ENCODE data around the gene CCDC24.

Gene CCDC24

DNA sequence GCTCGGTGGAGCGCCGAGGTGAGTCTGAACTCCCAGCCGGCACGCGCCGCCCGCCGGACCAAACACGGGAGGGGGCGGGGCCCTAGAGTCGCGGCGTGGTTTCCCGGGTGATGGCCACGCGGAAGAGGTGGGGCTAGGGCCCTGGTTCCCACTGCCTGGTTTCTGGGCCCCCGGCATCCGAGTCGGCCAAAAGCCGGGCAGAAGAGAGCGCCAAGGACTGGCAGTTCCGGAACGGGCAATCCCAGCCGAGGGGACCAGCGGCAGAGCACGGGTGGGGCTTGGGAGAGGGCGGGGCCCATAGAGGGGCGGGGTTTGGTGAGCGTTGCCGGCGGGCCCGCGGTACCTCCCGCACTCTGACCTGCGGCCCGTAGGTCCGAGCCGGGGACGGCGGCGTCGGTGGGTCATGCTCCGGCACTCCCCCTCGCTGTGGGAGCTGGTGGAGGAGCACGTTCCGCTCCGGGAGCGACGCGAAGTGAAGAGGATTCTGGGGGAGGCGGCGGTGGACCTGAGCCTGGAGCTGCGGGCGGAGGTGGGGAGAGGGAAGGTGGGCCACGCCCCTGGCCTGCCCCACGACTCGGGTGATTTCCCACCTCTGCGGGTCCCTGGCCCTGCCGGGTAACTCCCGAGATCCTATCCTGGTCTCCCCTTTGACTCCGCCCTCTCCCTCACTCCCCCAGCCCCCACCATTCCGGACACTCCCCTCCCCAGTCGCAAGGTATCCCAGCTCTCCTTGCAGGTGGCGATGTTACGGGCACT, at the start of gene CCDC24:
Gene CCDC24 (plus strand): TSS at position 124 of the 756 bp plus-strand sequence. CDS start 280 bp downstream, at position 404.
- DNase-seq (ENCODE audit: low read depth in 2 of 2) = peak in 1 of 2 experiments; percentile 29

DNA sequence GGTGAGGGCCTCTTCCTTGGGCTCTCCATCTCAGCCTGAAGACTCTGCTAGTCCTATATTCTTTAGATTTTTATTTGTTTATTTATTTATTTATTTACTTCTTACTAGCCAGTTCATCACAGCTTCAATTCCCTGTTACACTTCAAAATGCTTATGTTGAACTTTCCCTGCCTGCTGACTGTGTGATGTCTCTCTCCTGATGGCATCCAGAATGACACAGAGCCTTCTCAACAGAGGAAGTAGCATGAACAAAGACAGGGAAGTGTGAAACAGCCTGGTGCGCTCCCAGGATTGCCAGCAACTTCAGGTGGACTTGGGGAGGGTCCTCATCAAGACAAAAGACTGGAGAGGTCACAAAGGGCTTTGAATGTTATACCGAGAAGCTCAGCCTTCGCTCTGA, 49.0 kb upstream of the CCDC24 start:
- no peak for DNase-seq (ENCODE audit: low read depth in 2 of 2)

DNA sequence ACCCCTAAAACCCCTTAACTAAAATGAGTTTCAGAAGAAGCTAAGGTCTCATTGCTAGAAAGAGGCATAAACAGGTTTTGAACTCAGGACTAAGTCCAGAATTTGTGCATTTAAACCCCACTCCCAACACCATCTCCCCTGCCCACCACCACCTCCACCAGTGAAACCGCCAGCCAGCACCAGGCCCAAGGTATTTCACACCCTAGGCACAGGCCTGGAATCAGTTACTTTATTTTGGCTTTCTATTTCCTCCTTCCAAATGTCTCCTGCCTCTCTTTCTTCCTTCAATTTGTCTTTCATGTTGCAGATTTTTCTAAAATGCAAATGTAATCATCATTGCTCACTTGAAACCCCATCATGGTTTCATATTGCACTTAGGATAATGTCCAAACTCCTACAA, 46.5 kb upstream of the CCDC24 start:
- DNase-seq (ENCODE audit: low read depth in 2 of 2) = no peak

DNA sequence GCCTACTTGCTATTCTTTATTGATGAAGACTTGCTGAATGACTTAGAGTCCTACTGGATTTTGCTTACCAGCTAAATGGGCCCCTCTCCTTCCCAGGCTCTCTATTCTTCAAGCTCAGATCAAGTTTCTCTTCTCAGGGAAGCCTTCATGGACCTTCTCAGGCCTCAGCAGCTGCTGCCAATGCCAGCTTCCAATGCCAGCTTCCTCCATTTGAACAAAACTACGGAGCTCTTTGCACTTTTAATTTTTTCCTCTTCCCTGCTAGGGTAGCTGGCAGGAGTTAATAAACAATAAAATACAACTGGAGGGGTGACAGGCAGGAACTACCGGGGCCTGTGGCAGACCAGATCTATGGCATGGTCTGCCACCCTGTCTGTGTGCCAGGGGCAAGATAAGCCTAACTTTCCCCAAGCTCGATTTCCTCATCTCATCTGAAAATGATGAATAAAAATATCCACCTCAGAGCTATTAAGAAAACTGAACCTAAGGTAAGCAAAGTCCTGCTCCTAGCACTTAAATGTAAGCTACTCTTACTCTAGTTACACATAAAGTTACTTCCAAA, 45.6 kb upstream of the CCDC24 start:
- no peak for DNase-seq (ENCODE audit: low read depth in 2 of 2)

DNA sequence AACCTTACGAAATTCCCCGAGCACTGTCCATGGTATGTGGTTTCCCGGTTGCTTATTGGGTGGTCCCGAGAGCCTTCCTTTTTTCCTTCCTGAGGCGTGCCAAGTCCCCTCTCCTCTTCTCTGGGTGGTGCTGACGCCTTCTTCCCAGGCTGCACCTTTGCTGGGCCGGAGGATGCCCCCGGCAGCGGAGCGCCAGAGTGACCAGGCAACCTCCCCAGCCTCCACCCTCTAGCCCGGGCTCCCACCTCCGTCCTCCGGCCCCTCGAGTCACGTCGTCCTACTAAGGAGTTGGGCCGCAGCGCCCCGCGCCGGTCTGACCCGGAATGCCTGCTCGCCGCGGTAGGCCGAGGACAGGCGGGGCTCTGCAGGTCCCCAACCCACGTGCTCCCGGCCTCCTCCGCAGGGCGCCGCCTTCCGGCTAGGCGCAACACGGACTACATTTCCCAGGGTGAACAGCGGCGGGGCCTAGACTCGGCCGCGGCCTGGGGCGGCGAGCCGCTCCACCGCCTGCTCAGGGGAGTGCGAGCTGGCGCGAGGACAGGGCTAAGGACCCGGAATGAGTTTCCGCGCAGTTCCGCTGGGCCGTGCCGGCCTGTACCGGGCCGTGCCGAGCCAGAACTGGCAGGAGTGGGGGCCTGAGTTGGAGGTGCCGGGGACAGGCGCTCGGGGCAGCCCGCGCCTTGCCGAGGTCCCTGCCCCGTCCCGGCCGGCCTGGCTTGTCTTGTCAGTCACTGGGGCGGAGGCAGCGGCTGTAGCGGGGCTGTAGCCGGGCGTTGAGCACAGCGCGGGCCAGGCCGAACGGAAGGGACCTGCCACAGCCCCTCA, 45.0 kb upstream of the CCDC24 start, which contains the start of gene IPO13:
Gene IPO13 (plus strand): TSS at position 715 of the 825 bp plus-strand sequence. CDS start 651 bp downstream, outside the sequence.
- DNase-seq (ENCODE audit: low read depth in 2 of 2) = peak; percentile 78 to 80

DNA sequence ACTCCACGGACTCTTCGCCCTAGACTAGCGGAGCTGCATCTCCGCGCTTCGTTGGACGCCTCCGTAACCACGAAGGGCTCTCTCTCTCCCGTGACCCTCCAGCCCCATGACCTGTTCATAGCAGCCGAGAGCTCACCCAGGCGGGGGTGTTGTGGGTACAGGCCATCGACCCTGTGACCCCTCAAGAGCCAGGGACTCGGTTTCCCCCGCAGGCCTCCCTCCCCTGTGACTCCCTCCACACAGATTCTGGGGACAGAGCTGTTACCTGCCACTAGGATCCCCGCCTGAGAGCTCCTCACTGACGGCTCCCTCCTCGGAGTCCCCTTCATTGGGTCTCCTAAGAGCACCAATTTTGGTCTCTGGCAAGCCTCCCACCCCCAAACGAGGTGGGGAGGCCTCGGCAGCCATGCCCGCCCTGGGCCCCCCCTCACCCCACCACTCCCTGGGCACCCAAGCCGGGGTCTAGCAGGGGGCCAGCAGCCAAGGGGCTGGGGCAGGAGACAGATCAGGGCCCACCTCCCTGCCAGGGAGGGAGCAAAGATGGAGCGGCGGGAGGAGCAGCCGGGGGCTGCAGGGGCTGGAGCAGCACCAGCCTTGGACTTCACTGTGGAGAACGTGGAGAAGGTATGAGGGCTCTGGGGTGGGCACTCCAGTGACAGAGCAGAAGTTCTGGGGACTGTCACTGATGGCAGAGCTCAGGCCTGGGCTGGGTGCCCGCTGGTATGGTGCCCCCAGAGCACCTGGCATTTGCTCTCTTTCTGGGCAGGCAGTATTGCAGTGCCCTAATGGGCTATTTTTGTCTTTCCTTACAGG, 44.1 kb upstream of the CCDC24 start:
- DNase-seq (ENCODE audit: low read depth in 2 of 2) = no peak

DNA sequence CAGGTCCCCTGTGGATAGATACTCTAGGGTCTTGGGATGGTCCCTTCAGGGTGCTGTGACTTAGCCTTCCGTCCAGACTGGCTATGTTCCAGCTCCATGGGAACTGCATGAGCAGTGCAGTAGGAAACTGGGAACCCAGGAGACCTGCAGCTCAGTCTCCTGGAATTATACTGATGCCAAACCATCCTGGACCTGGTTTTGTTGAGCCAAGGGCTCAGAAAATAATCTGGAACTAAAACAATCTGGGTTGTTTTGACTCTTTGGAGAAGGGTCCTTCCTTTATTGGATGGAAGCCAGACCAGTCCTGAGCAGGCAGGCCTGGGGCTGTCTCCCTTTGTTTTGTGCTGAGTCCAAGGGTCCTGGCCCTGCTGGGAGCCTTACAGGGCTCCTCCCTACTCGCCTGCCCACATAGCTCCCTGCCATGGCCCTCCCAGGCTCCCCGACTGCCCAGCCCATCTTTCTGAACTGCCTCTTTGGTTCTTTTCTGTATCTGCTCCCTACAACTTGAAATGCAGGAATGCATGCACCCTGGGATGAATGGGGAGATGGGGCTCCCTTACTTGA, 43.4 kb upstream of the CCDC24 start:
- DNase-seq (ENCODE audit: low read depth in 2 of 2) = no peak

DNA sequence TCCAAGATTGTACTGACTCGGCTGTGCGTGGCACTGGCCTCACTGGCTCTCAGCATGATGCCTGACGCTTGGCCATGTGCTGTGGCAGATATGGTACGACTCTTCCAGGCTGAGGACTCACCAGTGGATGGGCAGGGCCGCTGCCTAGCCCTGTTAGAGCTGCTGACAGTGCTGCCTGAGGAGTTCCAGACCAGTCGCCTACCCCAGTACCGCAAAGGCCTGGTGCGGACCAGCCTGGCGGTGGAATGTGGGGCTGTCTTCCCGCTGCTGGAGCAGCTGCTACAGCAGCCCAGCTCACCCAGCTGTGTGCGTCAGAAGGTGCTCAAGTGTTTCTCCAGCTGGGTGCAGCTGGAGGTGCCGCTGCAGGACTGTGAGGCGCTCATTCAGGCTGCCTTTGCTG, 41.7 kb upstream of the CCDC24 start:
- no peak for DNase-seq (ENCODE audit: low read depth in 2 of 2)

DNA sequence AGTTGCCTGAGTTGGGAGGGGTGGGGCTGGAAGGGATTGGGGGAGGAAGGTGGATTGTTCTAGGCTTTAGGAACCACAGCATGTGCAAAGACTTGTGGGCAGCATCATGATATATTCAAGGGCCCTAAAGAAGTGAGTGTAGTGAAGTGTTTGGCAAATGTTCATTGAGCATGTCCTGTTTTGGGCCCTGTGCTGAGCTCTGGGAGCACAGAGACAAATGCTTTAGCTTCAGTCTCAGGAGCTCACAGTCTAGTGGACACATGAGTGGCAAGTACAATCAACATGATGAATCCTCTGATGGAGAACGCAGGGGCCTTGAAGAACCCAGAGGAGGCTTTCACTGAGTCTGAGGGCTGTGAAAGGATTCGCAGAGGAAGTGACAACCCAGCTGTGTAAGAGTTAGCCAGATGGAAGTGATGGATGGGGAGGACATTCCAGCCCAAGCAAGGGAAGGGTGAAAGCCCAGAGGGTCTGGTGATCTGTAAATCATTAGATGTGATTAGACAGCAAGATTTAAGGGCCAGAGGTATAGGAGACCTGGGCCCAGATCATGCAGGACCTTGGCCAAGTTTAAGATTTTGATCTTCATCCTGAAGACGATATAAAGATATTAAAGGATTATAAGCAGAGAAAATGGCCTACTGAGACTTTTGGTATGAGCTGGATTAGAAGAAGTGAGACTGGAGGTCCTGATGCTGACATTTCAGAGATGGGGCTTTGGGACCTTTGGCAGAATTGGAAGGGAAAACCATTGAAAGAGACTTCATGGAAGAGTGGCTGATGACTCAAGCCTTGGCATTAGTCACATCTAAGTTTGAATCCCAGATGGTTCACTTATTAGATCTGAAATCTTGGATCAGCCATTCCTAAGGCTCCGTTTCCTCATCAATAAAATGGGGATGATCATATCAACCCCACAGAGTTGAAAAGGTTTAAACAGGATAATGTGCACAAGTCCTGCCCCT, 40.1 kb upstream of the CCDC24 start:
- no peak for DNase-seq (ENCODE audit: low read depth in 2 of 2)

DNA sequence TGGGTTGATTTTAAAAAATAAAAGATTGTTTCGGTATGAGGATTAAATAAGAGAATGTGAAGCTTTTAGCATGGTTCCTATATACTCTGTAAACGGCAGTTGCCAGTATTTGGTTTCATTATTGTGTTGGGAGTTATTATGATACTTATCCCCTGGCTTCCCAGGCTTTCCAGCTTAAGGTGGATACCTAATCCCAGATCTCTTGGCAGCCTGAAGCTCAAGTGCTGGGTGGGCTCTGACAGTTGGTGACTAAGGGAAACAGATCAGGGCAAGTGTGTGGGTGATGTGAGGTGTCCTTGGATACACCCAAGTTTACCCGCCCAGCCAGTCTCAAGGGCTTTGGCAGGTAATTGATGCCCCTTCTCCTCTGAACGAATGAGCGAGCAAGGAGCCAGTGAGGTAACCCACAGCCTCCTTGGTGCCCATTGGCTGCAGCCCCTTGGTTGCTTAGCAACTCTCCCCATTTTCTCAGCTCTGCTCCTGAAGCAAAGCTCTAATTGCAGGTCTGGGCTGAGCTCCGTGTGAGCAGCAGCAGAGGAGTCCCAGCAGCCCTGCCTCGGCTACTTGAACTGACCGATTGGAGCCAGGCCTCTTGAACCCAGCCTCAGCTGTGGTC, 38.6 kb upstream of the CCDC24 start:
- no peak for DNase-seq (ENCODE audit: low read depth in 2 of 2)

DNA sequence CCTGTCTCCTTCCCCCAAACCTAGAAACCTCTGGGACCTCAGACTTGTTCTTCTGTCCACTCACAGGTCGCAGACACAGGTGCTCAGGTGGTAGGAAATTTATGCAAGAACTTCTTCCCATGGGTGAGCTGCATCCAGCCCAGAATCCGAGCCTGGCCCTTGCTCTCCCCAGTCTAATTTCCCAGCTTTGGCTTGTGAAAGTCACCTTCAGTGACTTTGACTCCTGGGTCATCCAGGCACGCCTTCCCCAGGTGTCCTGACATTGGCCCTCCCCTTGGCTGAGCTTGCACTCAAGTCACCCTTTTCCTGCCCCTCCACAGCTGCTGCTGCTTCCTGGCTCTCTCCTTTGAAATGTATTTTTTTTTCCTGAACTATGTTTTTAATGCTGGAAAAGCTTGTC, 38.0 kb upstream of the CCDC24 start:
- DNase-seq (ENCODE audit: low read depth in 2 of 2) = no peak

DNA sequence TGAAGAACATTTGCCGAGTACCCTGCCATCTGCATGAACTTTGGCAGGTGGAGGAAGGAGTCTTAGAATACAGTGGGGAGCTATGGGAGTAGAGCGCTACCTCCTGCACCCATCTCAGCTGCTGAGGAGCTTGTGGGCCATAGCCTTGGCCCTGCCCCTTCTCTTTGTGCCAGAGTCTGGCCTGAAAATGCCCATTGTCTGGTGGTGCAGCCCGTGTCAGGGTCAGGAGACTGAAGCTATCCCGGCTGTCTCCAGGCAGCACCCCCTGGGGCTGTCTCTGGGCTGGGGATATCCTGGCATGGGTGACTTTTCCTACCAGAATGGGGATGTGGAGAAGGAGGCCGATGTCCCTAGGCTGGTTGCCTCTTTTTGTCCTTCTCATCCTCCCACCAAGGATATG, 37.4 kb upstream of the CCDC24 start:
- DNase-seq (ENCODE audit: low read depth in 2 of 2) = no peak

DNA sequence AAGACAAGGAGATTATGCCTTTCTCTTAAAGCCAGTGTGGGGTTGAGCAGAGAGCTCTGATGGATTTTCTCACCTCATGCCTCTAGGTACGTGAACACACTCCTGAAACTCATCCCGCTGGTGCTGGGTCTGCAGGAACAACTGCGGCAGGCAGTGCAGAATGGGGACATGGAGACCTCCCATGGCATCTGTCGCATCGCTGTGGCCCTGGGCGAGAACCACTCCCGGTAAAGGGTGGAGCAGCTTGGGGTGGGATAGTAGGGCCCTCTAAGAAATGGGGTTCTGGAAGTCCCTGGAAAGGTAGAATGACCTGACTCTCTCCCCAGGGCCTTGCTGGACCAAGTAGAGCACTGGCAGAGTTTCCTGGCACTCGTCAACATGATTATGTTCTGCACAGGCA, 35.2 kb upstream of the CCDC24 start:
- no peak for DNase-seq (ENCODE audit: low read depth in 2 of 2)

DNA sequence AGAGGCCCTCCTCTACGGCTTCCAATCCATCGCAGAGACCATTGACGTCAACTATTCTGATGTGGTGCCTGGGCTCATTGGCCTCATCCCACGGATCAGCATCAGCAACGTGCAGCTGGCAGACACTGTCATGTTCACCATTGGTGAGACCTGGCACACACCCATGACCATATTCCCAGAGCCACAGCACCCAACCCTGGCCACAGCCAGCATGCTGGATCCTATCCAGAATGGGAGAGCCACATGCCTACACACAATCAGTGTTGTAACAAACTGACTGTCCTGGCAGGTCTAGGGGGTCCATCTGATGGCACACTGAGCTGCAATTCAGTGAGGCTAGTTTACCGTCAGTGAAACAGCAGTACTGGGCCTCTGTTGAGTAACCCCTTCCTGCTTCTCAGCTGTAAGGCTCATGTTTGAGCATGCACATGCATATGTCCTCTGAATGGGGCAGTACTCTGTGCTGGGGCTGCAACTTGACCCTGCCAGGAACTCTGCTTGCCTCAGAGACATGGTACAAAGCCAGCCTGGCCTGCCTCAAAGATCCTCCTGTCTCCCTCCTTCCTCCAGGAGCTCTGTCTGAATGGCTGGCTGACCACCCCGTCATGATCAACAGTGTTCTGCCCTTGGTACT, 33.9 kb upstream of the CCDC24 start:
- no peak for DNase-seq (ENCODE audit: low read depth in 2 of 2)

DNA sequence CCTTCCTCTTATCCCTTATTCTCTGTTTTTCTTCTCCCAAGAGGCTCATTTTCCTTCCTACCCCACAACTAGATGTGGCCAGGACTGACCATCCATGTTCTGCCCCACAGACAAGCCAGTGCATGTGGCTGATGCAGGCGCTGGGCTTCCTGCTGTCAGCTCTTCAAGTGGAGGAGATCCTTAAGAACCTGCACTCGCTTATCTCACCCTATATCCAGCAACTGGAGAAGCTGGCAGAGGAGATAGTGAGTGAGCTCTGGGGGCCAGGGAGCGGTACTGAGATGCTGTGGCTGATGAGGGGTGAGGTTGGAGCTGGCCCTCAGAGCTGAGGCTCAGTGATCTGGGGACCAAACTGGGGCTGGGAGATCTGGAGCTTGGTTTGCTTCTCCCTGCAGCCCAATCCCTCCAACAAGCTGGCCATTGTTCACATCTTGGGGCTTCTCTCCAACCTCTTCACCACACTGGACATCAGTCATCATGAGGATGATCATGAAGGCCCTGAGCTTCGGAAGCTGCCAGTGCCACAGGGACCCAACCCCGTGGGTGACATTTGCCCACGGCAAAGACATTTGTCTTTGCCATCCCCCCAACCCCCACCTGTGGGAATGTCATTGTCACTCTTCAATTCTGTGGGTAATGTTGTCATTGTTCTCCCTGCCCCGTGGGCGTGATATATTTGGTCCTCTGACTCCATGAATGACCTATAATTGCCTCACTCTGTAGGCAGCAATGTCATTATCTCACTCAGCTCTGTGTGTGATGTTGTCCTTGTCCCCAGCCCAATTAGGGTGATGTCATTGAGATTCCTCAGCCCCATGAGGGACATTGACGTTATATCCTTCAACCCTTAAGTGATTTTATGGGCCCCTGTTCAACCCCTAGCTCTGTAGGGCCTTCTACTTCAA, 32.8 kb upstream of the CCDC24 start:
- DNase-seq (ENCODE audit: low read depth in 2 of 2) = no peak

DNA sequence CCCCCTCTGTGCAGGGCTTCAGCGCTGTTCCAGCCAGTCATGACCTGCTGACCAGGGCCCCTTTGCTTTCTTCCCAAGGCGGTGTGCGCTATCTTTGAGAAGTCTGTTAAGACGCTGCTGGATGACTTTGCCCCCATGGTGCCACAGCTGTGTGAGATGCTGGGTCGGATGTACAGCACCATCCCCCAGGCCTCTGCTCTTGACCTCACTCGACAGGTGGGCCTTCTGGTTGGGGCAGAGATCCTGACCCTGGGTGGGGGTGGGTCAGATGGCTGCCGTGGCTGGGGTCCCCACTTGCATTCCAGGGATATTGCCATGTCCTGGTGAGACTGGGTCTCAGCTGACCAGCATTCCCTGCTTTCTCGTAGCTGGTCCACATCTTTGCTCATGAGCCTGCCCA, 30.6 kb upstream of the CCDC24 start:
- no peak for DNase-seq (ENCODE audit: low read depth in 2 of 2)

DNA sequence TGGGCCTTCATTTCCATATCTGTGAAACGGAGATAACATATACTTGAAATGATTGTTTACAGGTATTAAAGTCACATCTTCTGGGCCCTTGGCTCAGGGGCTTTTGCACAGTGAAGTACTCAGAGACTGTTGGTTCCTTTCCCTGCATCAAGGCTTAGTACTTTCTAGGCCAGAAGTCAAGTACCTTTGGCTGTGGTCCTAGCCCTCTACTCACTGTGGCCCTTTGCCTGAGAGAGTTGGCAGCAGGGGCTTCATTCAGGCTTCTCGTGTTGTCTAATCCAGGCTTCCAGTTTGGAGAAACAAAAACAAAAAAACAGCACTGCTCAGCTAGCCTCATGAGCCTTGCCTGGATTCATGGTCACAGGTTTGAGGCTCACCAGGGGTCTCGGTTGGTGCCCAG, 29.7 kb upstream of the CCDC24 start:
- no peak for DNase-seq (ENCODE audit: low read depth in 2 of 2)

DNA sequence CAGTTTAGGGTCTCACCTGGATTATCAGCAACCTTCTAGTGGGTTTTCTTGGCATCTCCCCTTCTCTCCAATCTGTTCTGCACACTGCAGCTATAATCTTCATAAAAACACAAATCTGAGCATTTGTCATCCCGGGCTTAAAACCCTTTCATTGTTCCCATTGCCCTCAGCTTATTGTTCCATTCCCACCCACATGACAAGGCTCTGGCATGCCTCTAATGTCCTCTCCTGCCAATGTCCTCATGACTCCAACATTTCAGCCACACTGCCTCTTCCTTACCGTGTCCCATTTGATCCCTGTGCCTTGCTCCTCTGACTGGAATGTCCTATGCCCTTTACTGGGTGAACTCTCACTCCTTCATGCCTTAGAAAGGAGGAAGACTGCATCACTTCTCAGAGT, 29.1 kb upstream of the CCDC24 start:
- no peak for DNase-seq (ENCODE audit: low read depth in 2 of 2)

All from fibroblast of skin of left biceps (primary cell).